ENCODE data around the gene SUPT20H. TPM values are rescaled to one million over a fixed set of nuclear protein-coding genes. Genes with fewer than 3 reads are reported as not detected.

Gene SUPT20H
- total RNA-seq, 1 experiment from 2014 or later: 77.5 TPM

- H3K9me3 Mint-ChIP-seq (ENCODE audit: unreplicated experiment): no peaks in the 10 kb centered on the region
- Histone ChIP-seq H3K27me3 (replicated peaks; ENCODE audit: control insufficient read depth, insufficient read depth, low read length) (no peaks in the 10 kb centered on the region), H3K9me3 (no peaks in the 10 kb centered on the region), H3K4me3 (ENCODE audit: low read depth, low read length) (no peak overlapping the region), H3K36me3 (ENCODE audit: control insufficient read depth, insufficient read depth, low read length) (peaks cover 4% of the 10 kb centered on the region; the same call in 1 of the 2 replicates), H3K4me1 (no peaks in the 10 kb centered on the region)
- H3K4me3 Mint-ChIP-seq (ENCODE audit: unreplicated experiment): no peak overlapping the region
- no TSS peak for BruUV-seq (replicated peaks)
- ChIA-PET POLR2A (interaction anchor here (0.6 kb wide), 1 partner anchor 267 kb away, joined by 4 read pairs; no protein-coding TSS in a partner anchor), CTCF (no interaction called here)
- H3K4me1 Mint-ChIP-seq (ENCODE audit: low read depth, unreplicated experiment): no peaks in the 10 kb centered on the region
- no peak for TF ChIP-seq CTCF (IDR thresholded peaks at IDR 0.05; ENCODE audit: insufficient read depth in 1 of 2, low read depth in 1 of 2, low read length in 1 of 2, severe bottlenecking in 1 of 2, unreplicated experiment in 1 of 2)
- intact Hi-C loops (cut with micrococcal nuclease; ENCODE audit: unreplicated experiment): no loop called here
- H3K27me3 Mint-ChIP-seq (ENCODE audit: insufficient read depth, unreplicated experiment): no peaks in the 10 kb centered on the region
- H3K27ac Mint-ChIP-seq (ENCODE audit: unreplicated experiment): no peak overlapping the region
- H3K36me3 Mint-ChIP-seq (ENCODE audit: insufficient read depth, unreplicated experiment): peaks cover 59% of the 10 kb centered on the region
- no peak for DNase-seq
These were observed 32.7 kb downstream of the SUPT20H start for GRCh38 chr13:37026771-37027170.

- H3K4me1 ChIP-seq: no peaks in the 10 kb centered on the region
- no peak overlapping the region for H3K27ac Mint-ChIP-seq (ENCODE audit: unreplicated experiment)
- TF ChIP-seq CTCF (IDR thresholded peaks at IDR 0.05; ENCODE audit: insufficient read depth in 1 of 2, low read depth in 1 of 2, low read length in 1 of 2, severe bottlenecking in 1 of 2, unreplicated experiment in 1 of 2): no peak
- no TSS peak for BruUV-seq (replicated peaks)
- peaks cover 4% of the 10 kb centered on the region; the same call in 1 of the 2 replicates for H3K36me3 ChIP-seq (ENCODE audit: control insufficient read depth, insufficient read depth, low read length)
- no peak for DNase-seq
- no peaks in the 10 kb centered on the region for H3K27me3 Mint-ChIP-seq (ENCODE audit: insufficient read depth, unreplicated experiment)
- H3K9me3 Mint-ChIP-seq (ENCODE audit: unreplicated experiment): no peaks in the 10 kb centered on the region
- no peaks in the 10 kb centered on the region for H3K4me1 Mint-ChIP-seq (ENCODE audit: low read depth, unreplicated experiment)
- ChIA-PET POLR2A (no interaction called here), CTCF (no interaction called here)
- no peak overlapping the region for H3K4me3 Mint-ChIP-seq (ENCODE audit: unreplicated experiment)
- H3K36me3 Mint-ChIP-seq (ENCODE audit: insufficient read depth, unreplicated experiment): peaks cover 51% of the 10 kb centered on the region
- intact Hi-C loops (cut with micrococcal nuclease; ENCODE audit: unreplicated experiment): no loop called here
- H3K27me3 ChIP-seq (replicated peaks; ENCODE audit: control insufficient read depth, insufficient read depth, low read length): no peaks in the 10 kb centered on the region
- no peaks in the 10 kb centered on the region for H3K9me3 ChIP-seq
- no peak overlapping the region for H3K4me3 ChIP-seq (ENCODE audit: low read depth, low read length)
These were observed 35.6 kb downstream of the SUPT20H start for GRCh38 chr13:37023871-37024270.

GRCh38 chr13:37014609-37015008, 44.9 kb downstream of the SUPT20H start:
- Mint-ChIP-seq H3K4me1 (ENCODE audit: low read depth, unreplicated experiment) (no peaks in the 10 kb centered on the region), H3K27me3 (ENCODE audit: insufficient read depth, unreplicated experiment) (no peaks in the 10 kb centered on the region), H3K9me3 (ENCODE audit: unreplicated experiment) (no peaks in the 10 kb centered on the region), H3K36me3 (ENCODE audit: insufficient read depth, unreplicated experiment) (peaks cover 65% of the 10 kb centered on the region), H3K4me3 (ENCODE audit: unreplicated experiment) (no peak overlapping the region), H3K27ac (ENCODE audit: unreplicated experiment) (no peak overlapping the region)
- CTCF ChIA-PET: no interaction called here
- POLR2A ChIA-PET: no interaction called here
- Histone ChIP-seq H3K27me3 (replicated peaks; ENCODE audit: control insufficient read depth, insufficient read depth, low read length) (no peaks in the 10 kb centered on the region), H3K4me3 (ENCODE audit: low read depth, low read length) (no peak overlapping the region), H3K4me1 (no peaks in the 10 kb centered on the region), H3K36me3 (ENCODE audit: control insufficient read depth, insufficient read depth, low read length) (peaks cover 4% of the 10 kb centered on the region; the same call in 1 of the 2 replicates), H3K9me3 (no peaks in the 10 kb centered on the region)
- no peak for TF ChIP-seq CTCF (IDR thresholded peaks at IDR 0.05; ENCODE audit: insufficient read depth in 1 of 2, low read depth in 1 of 2, low read length in 1 of 2, severe bottlenecking in 1 of 2, unreplicated experiment in 1 of 2)
- no peak for DNase-seq
- intact Hi-C loops (cut with micrococcal nuclease; ENCODE audit: unreplicated experiment): no loop called here
- BruUV-seq (replicated peaks): no TSS peak

All from Caco-2 (cell line).